K562 (cell line): Measurements from ENCODE around the gene CNBD2. TPM values are rescaled to one million over a fixed set of nuclear protein-coding genes. Genes with fewer than 3 reads are reported as not detected.
A peak's percentile ranks its signal among the peaks of the same experiment; 100 is the strongest.

Source experiments
- EGR1 ChIP-seq: fragments of 450-650 bp; conservative IDR thresholded peaks from 2 replicates; pipeline ENCODE4 v1.6.1; 2017; ENCODE audit warnings: mild to moderate bottlenecking
- EHMT2 ChIP-seq: fragments of 450-650 bp; IDR thresholded peaks from 2 replicates; pipeline ENCODE4 v1.6.1; 2018; ENCODE audit warnings: antibody characterized with exemption
- GATA2 ChIP-seq: sonication (generic); formaldehyde crosslinking; IDR thresholded peaks from 2 replicates; pipeline ENCODE4 v1.4.0; 2020; ENCODE audit warnings: mild to moderate bottlenecking, missing genetic modification reagents
- HNRNPK ChIP-seq: fragments of 200-400 bp; formaldehyde crosslinking; IDR thresholded peaks from one replicate; pipeline ENCODE4 v1.6.1; 2018; ENCODE audit warnings: mild to moderate bottlenecking, low read depth, low read length; ENCODE audit not compliant: poor library complexity, severe bottlenecking
- HNRNPUL1 ChIP-seq: fragments of 200-400 bp; formaldehyde crosslinking; IDR thresholded peaks from 2 replicates; pipeline ENCODE4 v1.6.1; 2017; ENCODE audit warnings: low read length
- NFIX ChIP-seq: fragments of 250-450 bp; sonication (Bioruptor Pico); IDR thresholded peaks from 2 replicates; pipeline ENCODE4 v1.4.0; 2020; ENCODE audit warnings: low read depth, mild to moderate bottlenecking, moderate library complexity
- NR2F6 ChIP-seq: fragments of 450-650 bp; formaldehyde crosslinking; IDR thresholded peaks from 2 replicates; pipeline ENCODE4 v1.4.0; 2020; ENCODE audit warnings: mild to moderate bottlenecking
- PTBP1 ChIP-seq: fragments of 200-400 bp; formaldehyde crosslinking; IDR thresholded peaks from 2 replicates; pipeline ENCODE4 v1.6.1; 2017; ENCODE audit warnings: low read depth, low read length
- SRSF1 ChIP-seq: fragments of 200-400 bp; formaldehyde crosslinking; IDR thresholded peaks from 2 replicates; pipeline ENCODE4 v1.6.1; 2017; ENCODE audit warnings: mild to moderate bottlenecking, low read depth, low read length, moderate library complexity
- TAF15 ChIP-seq: fragments of 200-400 bp; formaldehyde crosslinking; IDR thresholded peaks from 2 replicates; pipeline ENCODE4 v1.6.1; 2017; ENCODE audit warnings: mild to moderate bottlenecking, low read depth, low read length, moderate library complexity
- ZBED1 ChIP-seq: IDR thresholded peaks from 2 replicates; pipeline ENCODE4 v1.6.1; 2014
- ZNF316 ChIP-seq: fragments of 450-650 bp; IDR thresholded peaks from 2 replicates; pipeline ENCODE4 v1.6.1; 2016
- polyA plus RNA-seq, 8 experiments: library from polyadenylated mRNA; depleted of rRNA in 4 of 8; stranded (reverse) in 5 of 8; unstranded in 3 of 8; fragments of >200 nt; fragmentation: Nextera tagmentation in 2 of 8; fragmentation: Illumina TruSeq in 1 of 8; extraction: Ambion mirVana in 2 of 8; extraction: Trizol in 1 of 8; gene quantifications; 2 replicates each; pipeline versions ENCODE4 v1.2.1 to v1.2.3, GENCODE V29; 2011 to 2014; ENCODE audit warnings: inconsistent platforms in 1 of 8, missing spikeins in 1 of 8
- total RNA-seq, 7 experiments: library from RNA; depleted of rRNA in 6 of 7; stranded (reverse); fragments of >200 nt in 6 of 7; fragmentation: Illumina TruSeq in 2 of 7; extraction: Trizol in 2 of 7; gene quantifications; 2 replicates each; pipeline versions ENCODE4 v1.2.1 to v1.2.3, GENCODE V29; 2011 to 2021; ENCODE audit warnings: low replicate concordance in 1 of 7
- TF ChIP-seq, protein P1 (sequence below): fragments of 450-650 bp; conservative IDR thresholded peaks from 2 replicates; pipeline ENCODE4 v1.6.1; 2016; ENCODE audit warnings: missing genetic modification characterization, low read depth, mild to moderate bottlenecking, control low read depth, missing compliant biosample characterization
- TF ChIP-seq, protein P2 (sequence below): fragments of 450-650 bp; formaldehyde crosslinking; conservative IDR thresholded peaks from 2 replicates; pipeline ENCODE4 v1.4.0; 2022; ENCODE audit warnings: mild to moderate bottlenecking, missing genetic modification characterization
- TF ChIP-seq, protein P3 (sequence below): fragments of 450-650 bp; formaldehyde crosslinking; IDR thresholded peaks from 2 replicates; pipeline ENCODE4 v1.4.0; 2022; ENCODE audit warnings: missing genetic modification characterization
- TF ChIP-seq, protein P4 (sequence below): sonication (generic); formaldehyde crosslinking; IDR thresholded peaks from 2 replicates; pipeline ENCODE4 v1.8.0; 2022; ENCODE audit warnings: mild to moderate bottlenecking, missing genetic modification reagents, borderline replicate concordance
- TF ChIP-seq, protein P5 (sequence below): sonication (generic); formaldehyde crosslinking; IDR thresholded peaks from 2 replicates; pipeline ENCODE4 v1.9.0; 2022; ENCODE audit warnings: mild to moderate bottlenecking, missing genetic modification reagents
- TF ChIP-seq, protein P6 (sequence below): sonication (generic); formaldehyde crosslinking; IDR thresholded peaks from 2 replicates; pipeline ENCODE4 v1.8.1; 2023; ENCODE audit warnings: mild to moderate bottlenecking, missing genetic modification reagents

Gene CNBD2
- total and polyA plus RNA-seq, 9 of the 15 experiments (the other 6 are each of a cell fraction or from before 2014, with no cell fraction given), result 3.2 to 17.5 (median 5.3) TPM

DNA sequence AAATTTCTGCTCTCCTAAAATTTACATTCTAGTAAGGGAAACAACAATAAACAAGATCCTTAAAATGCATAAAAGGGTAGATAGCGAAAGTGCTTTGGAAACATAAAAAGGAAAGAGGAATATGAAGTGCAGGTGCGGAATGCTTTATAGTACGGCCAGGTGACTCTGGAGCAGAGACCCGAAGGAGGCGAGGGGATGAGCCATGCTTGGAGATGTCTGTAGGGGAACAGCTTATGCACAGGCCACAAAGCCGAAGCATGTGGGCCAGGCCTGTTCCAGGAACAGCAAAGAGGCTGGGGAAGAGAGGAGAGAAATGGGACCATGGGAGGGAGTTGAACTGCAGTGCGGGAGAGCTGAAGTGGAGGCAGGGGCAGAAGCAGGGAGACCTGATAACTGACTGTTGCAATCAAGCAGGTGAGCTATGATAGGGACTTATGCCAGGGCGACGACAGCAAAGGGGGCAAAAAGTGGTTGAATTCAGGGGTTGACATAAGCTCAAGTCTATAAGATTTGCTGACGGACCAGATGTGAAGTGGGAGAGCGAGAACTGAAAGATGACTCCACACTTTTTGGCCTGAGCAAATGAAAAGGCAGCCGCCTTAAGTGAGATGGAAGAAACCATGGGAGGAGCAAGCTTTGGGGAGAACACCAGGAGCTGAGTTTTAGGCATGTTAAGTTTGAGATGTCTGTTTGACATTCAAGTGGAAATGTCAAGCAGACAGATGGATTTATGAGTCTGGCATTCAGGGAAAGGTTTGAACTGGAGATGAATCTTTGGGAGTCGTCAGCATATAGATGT lies 83.1 kb downstream of the CNBD2 start (continued):
- TF ChIP-seq, protein P1, sequence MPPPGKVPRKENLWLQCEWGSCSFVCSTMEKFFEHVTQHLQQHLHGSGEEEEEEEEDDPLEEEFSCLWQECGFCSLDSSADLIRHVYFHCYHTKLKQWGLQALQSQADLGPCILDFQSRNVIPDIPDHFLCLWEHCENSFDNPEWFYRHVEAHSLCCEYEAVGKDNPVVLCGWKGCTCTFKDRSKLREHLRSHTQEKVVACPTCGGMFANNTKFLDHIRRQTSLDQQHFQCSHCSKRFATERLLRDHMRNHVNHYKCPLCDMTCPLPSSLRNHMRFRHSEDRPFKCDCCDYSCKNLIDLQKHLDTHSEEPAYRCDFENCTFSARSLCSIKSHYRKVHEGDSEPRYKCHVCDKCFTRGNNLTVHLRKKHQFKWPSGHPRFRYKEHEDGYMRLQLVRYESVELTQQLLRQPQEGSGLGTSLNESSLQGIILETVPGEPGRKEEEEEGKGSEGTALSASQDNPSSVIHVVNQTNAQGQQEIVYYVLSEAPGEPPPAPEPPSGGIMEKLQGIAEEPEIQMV (tag), result no peak
- TF ChIP-seq HNRNPUL1 (no peak), SRSF1 (no peak), TAF15 (no peak), ZNF316 (peak; percentile 100), EHMT2 (no peak), EGR1 (no peak), ZBED1 (no peak), HNRNPK (no peak), PTBP1 (no peak), GATA2 (no peak), NR2F6 (CRISPR knock-in tag) (no peak), NFIX (CRISPR knock-in tag) (no peak)
- TF ChIP-seq, protein P2, sequence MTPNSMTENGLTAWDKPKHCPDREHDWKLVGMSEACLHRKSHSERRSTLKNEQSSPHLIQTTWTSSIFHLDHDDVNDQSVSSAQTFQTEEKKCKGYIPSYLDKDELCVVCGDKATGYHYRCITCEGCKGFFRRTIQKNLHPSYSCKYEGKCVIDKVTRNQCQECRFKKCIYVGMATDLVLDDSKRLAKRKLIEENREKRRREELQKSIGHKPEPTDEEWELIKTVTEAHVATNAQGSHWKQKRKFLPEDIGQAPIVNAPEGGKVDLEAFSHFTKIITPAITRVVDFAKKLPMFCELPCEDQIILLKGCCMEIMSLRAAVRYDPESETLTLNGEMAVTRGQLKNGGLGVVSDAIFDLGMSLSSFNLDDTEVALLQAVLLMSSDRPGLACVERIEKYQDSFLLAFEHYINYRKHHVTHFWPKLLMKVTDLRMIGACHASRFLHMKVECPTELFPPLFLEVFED (CRISPR knock-in tag), result no peak
- TF ChIP-seq, protein P3, sequence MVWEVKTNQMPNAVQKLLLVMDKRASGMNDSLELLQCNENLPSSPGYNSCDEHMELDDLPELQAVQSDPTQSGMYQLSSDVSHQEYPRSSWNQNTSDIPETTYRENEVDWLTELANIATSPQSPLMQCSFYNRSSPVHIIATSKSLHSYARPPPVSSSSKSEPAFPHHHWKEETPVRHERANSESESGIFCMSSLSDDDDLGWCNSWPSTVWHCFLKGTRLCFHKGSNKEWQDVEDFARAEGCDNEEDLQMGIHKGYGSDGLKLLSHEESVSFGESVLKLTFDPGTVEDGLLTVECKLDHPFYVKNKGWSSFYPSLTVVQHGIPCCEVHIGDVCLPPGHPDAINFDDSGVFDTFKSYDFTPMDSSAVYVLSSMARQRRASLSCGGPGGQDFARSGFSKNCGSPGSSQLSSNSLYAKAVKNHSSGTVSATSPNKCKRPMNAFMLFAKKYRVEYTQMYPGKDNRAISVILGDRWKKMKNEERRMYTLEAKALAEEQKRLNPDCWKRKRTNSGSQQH (CRISPR knock-in tag), result no peak
- TF ChIP-seq, protein P4, sequence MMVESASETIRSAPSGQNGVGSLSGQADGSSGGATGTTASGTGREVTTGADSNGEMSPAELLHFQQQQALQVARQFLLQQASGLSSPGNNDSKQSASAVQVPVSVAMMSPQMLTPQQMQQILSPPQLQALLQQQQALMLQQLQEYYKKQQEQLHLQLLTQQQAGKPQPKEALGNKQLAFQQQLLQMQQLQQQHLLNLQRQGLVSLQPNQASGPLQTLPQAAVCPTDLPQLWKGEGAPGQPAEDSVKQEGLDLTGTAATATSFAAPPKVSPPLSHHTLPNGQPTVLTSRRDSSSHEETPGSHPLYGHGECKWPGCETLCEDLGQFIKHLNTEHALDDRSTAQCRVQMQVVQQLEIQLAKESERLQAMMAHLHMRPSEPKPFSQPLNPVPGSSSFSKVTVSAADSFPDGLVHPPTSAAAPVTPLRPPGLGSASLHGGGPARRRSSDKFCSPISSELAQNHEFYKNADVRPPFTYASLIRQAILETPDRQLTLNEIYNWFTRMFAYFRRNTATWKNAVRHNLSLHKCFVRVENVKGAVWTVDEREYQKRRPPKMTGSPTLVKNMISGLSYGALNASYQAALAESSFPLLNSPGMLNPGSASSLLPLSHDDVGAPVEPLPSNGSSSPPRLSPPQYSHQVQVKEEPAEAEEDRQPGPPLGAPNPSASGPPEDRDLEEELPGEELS, result no peak
- TF ChIP-seq, protein P5, sequence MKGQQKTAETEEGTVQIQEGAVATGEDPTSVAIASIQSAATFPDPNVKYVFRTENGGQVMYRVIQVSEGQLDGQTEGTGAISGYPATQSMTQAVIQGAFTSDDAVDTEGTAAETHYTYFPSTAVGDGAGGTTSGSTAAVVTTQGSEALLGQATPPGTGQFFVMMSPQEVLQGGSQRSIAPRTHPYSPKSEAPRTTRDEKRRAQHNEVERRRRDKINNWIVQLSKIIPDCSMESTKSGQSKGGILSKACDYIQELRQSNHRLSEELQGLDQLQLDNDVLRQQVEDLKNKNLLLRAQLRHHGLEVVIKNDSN (CRISPR knock-in tag), result no peak
- TF ChIP-seq, protein P6, sequence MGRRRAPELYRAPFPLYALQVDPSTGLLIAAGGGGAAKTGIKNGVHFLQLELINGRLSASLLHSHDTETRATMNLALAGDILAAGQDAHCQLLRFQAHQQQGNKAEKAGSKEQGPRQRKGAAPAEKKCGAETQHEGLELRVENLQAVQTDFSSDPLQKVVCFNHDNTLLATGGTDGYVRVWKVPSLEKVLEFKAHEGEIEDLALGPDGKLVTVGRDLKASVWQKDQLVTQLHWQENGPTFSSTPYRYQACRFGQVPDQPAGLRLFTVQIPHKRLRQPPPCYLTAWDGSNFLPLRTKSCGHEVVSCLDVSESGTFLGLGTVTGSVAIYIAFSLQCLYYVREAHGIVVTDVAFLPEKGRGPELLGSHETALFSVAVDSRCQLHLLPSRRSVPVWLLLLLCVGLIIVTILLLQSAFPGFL (CRISPR knock-in tag), result no peak
